MG63 (cell line): ENCODE data around the gene MT1F. TPM values are rescaled to one million over a fixed set of nuclear protein-coding genes. Genes with fewer than 3 reads are reported as not detected.

ENCODE experiments used
- DNase-seq: peaks from one replicate; pipeline ENCODE4 v3.0.0-alpha.2; 2020
- H3K27me3 ChIP-seq: fragments of 250-450 bp; sonication (Bioruptor Pico); 2 replicates; pipeline ENCODE4 v1.5.1; 2020; ENCODE audit warnings: mild to moderate bottlenecking, moderate library complexity
- H3K36me3 ChIP-seq: fragments of 250-450 bp; sonication (Bioruptor Pico); 2 replicates; pipeline ENCODE4 v1.5.1; 2020; ENCODE audit warnings: mild to moderate bottlenecking, moderate library complexity
- H3K4me3 ChIP-seq: fragments of 250-450 bp; sonication (Bioruptor Pico); 2 replicates; pipeline ENCODE4 v1.5.1; 2020; ENCODE audit warnings: mild to moderate bottlenecking, moderate library complexity
- H3K9me3 ChIP-seq: fragments of 250-450 bp; sonication (Bioruptor Pico); 2 replicates; pipeline ENCODE4 v1.5.1; 2020; ENCODE audit warnings: mild to moderate bottlenecking, moderate library complexity
- total RNA-seq: library from RNA; depleted of rRNA; stranded (reverse); fragments of >200 nt; shearing (Covaris generic); gene quantifications from 2 replicates; pipeline ENCODE4 v1.2.3, GENCODE V29; 2014; ENCODE audit warnings: low replicate concordance

The MT1F gene
- total RNA-seq, 1 experiment from 2014 or later = not detected

DNA sequence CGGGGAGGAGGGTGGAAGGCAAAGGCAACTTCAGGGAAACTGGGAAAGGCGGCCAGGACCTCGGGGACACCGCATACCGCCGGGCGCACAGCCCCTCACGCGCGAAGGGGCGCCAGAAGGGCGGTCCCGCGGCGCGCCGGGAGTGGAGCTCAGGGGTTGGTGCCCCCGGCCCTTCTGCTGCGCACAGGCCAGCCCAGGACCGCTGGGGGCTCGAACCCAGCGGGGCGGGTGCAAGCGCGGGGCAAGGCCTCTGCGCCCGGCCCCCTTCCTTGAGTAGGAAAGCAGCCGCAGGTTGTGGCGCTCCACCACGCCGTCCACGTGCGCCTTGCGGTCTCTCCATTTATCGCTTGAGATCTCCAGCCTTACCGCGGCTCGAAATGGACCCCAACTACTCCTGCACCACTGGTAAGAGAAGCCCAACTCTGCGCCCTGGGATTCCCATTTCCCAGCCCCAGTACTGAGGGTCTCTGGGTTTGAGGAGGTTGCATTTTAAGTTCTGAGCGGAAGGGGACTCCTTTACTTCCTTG is 22.3 kb upstream of the MT1F start:
- H3K9me3 ChIP-seq = no peaks in the 10 kb centered on the region
- H3K4me3 ChIP-seq = no peak overlapping the region
- DNase-seq = no peak
- no peaks in the 10 kb centered on the region for H3K36me3 ChIP-seq
- H3K27me3 ChIP-seq = peaks cover 2% of the 10 kb centered on the region; the same call in 1 of the 2 replicates

- H3K9me3 ChIP-seq = no peaks in the 10 kb centered on the region
- no peak for DNase-seq
- H3K36me3 ChIP-seq = no peaks in the 10 kb centered on the region; the same call in 1 of the 2 replicates
- peaks cover 3% of the 10 kb centered on the region; the same call in 1 of the 2 replicates for H3K27me3 ChIP-seq
- no peak overlapping the region for H3K4me3 ChIP-seq
Observed at GRCh38 chr16:56636616-56637413, 20.9 kb upstream of the MT1F start.

- DNase-seq = no peak
- Histone ChIP-seq H3K27me3 (peaks cover 3% of the 10 kb centered on the region; the same call in 1 of the 2 replicates), H3K36me3 (no peaks in the 10 kb centered on the region; the same call in 1 of the 2 replicates), H3K9me3 (no peaks in the 10 kb centered on the region), H3K4me3 (no peak within 1 kb of the TSS)
Observed at GRCh38 chr16:56637814-56638750, 19.7 kb upstream of the MT1F start, which contains the start of gene MT1A. TSS of gene MT1A (plus strand) at chr16:56638666. CDS start at chr16:56638739, 73 bp downstream.

DNA sequence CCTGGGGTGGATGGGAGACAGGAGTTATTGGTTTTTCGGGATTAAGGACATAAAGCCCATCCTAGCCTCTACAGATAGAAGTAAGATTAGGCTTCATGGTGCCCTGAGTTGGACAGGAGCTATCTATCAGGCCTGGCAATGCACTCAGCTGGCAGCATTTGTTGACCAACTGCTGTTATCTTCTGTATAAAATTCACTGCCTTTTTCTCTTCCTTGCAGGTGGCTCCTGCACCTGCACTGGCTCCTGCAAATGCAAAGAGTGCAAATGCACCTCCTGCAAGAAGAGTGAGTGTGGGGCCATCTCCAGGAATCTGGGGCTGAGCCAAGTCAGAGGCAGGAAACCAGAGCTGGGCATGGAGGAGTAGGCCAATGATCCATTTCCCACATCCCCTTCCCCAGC is 18.7 kb upstream of the MT1F start:
- peaks cover 3% of the 10 kb centered on the region; the same call in 1 of the 2 replicates for H3K27me3 ChIP-seq
- DNase-seq = no peak
- H3K36me3 ChIP-seq = no peaks in the 10 kb centered on the region; the same call in 1 of the 2 replicates
- H3K9me3 ChIP-seq = no peaks in the 10 kb centered on the region
- no peak overlapping the region for H3K4me3 ChIP-seq

- Histone ChIP-seq H3K4me3 (no peak overlapping the region), H3K27me3 (peaks cover 3% of the 10 kb centered on the region; the same call in 1 of the 2 replicates), H3K9me3 (no peaks in the 10 kb centered on the region), H3K36me3 (no peaks in the 10 kb centered on the region; the same call in 1 of the 2 replicates)
- no peak for DNase-seq
Observed at GRCh38 chr16:56640076-56640475, 17.7 kb upstream of the MT1F start.

DNA sequence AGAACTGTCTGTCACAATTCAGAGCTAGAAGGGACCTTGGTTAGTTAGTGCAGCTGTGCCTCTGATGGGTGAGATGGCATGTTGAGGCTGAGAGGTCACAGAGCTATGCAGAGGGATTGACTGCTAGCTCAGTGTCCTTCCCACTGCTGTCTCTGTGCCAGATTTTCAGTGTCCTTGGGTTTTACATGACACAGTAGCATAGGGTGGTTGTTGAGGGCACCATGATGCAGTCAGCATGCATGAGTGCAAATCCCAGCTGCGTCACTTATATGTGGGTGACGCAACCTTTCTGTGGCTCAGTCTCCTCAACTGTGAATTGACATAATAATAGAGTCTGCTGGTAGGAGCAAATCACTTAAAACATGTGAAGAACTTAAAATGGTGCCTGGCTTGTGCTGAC is 16.6 kb upstream of the MT1F start:
- peaks cover 3% of the 10 kb centered on the region; the same call in 1 of the 2 replicates for H3K27me3 ChIP-seq
- DNase-seq = no peak
- no peaks in the 10 kb centered on the region for H3K9me3 ChIP-seq
- no peak overlapping the region for H3K4me3 ChIP-seq
- no peaks in the 10 kb centered on the region; the same call in 1 of the 2 replicates for H3K36me3 ChIP-seq

- no peak overlapping the region for H3K4me3 ChIP-seq
- H3K9me3 ChIP-seq = no peaks in the 10 kb centered on the region
- DNase-seq = no peak
- H3K36me3 ChIP-seq = no peaks in the 10 kb centered on the region; the same call in 1 of the 2 replicates
- H3K27me3 ChIP-seq = peaks cover 3% of the 10 kb centered on the region; the same call in 1 of the 2 replicates
Observed at GRCh38 chr16:56643080-56643778, 14.5 kb upstream of the MT1F start.

DNA sequence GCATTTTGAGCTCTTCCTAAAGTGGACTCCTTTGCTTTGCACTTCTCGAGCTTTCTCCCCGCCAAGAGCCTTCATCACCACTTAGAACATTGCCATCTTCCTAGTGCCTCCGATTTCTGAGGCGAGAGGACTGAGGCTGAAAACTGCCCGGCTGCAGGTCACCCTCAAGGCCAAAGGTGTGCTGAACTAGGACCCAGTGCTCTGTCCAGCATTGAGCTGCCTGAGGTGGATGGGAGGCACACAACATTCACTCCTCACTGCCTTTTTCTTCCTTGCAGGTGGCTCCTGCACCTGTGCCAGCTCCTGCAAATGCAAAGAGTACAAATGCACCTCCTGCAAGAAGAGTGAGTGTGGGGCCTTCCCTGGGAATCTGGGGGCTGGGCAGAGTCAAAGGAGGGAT is 13.9 kb upstream of the MT1F start:
- Histone ChIP-seq H3K27me3 (peaks cover 3% of the 10 kb centered on the region; the same call in 1 of the 2 replicates), H3K4me3 (no peak overlapping the region), H3K9me3 (no peaks in the 10 kb centered on the region), H3K36me3 (no peaks in the 10 kb centered on the region; the same call in 1 of the 2 replicates)
- DNase-seq = no peak

DNA sequence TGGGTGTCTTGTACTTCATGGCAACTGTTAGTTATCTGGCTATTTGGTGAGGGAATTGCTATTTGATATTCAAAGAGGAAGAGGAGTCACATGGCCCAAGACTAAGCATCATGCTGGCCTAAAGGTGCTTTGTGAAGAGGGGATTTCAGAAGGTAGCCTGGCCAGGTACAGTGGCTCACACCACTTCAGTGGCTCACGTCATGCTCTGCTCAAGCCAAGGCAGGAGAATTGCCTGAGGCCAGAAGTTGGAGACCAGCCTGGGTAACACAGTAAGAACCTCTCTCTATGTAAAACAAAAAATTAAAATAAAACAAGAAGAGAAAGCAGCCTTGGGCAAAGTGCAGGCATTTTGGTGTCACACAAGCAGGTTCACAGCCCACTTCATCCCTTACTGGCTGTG is 12.4 kb upstream of the MT1F start:
- Histone ChIP-seq H3K36me3 (no peaks in the 10 kb centered on the region; the same call in 1 of the 2 replicates), H3K27me3 (peaks cover 2% of the 10 kb centered on the region; the same call in 1 of the 2 replicates), H3K9me3 (no peaks in the 10 kb centered on the region), H3K4me3 (no peak overlapping the region)
- DNase-seq = no peak

GRCh38 chr16:56645838-56646237 is 11.9 kb upstream of the MT1F start:
- H3K27me3 ChIP-seq = no peaks in the 10 kb centered on the region
- DNase-seq = no peak

DNA sequence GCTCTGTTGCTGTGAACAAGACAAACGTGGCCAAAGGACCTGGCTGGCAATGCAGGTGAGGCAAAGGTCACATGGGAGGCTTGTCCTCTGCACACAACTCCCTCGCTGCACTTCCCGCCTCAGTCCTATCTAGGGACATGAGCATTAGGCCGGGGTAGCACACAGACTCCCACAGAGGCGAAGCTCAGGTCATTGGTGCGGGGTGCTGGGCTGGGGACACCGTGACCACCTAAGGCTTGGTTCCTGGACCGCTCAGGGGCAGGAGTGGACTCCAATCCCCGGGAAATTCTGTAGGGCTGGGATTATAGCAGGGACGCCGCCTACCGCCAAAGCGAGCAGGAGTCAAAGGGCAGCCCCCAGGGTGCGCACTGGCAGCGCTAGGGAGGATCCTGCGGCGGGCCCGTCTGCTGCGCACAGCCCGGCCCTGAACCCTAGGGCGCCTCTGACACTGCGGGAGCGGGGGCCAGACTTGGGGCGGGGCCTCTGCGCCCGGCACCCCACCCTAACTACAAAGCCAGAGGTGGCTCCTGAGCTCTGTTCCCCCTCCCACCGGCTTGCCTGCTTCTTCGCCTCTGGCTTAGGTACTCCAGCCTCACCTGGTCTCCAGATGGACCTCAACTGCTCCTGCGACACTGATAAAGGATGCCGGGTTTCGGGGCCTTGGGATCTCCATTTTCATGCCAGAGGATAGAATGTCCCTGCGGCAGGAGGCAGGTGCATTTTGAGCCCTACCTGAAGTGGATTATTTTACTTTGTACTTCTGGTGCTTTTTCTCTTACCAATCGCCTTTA is 9.9 kb upstream of the MT1F start:
- H3K27me3 ChIP-seq = no peaks in the 10 kb centered on the region
- no peak overlapping the region for H3K4me3 ChIP-seq
- no peak for DNase-seq
- H3K9me3 ChIP-seq = no peaks in the 10 kb centered on the region
- no peaks in the 10 kb centered on the region for H3K36me3 ChIP-seq

More at GRCh38 chr16:56645838-56646237, 11.9 kb upstream of the MT1F start:
- Histone ChIP-seq H3K36me3 (no peaks in the 10 kb centered on the region; the same call in 1 of the 2 replicates), H3K9me3 (no peaks in the 10 kb centered on the region), H3K4me3 (no peak overlapping the region)

DNA sequence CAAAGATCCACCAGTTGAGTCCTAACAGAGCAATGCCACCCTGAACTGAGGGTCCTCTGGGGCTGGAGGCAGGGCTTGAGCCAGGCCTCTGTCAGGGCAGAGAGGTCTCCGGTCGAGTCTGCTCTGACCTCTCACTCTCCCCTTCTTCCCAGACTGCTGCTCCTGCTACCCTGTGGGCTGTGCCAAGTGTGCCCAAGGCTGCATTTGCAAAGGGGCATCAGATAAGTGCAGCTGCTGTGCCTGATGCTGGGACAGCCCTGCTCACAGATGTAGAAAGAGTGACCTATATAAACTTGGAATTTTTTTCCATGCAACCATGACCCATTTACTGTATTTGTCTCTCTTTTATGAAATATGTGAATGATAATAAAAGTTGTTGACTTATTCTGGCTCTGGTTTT is 8.5 kb upstream of the MT1F start:
- Histone ChIP-seq H3K27me3 (no peaks in the 10 kb centered on the region), H3K9me3 (no peaks in the 10 kb centered on the region), H3K4me3 (no peak overlapping the region), H3K36me3 (no peaks in the 10 kb centered on the region)
- no peak for DNase-seq

DNA sequence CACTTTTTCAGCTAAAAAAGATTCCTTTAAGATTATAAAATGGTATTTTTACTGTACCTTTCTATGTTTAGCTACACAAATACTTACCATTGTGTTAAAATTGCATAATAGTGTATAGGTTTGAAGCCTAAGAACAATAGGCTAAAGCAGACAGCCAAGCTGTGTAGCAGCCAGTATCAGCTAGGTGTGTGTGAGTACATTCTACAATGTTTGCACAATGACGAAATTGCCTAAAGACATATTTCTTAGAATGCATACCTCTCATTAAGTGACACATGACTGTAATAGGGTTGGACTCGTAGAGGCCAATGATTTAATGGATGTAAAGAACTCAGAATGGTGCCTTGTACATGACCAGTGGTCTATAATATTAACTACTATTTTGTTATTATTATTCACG is 7.9 kb upstream of the MT1F start:
- no peak for DNase-seq
- H3K4me3 ChIP-seq = no peak overlapping the region
- H3K36me3 ChIP-seq = no peaks in the 10 kb centered on the region
- no peaks in the 10 kb centered on the region for H3K27me3 ChIP-seq
- no peaks in the 10 kb centered on the region for H3K9me3 ChIP-seq

GRCh38 chr16:56651586-56651985 is 6.2 kb upstream of the MT1F start, which contains the start of gene MT1B:
TSS of gene MT1B (plus strand) at chr16:56651886. CDS start at chr16:56651954, 68 bp downstream.
- no peaks in the 10 kb centered on the region for H3K27me3 ChIP-seq
- no peak within 1 kb of the TSS for H3K4me3 ChIP-seq
- H3K9me3 ChIP-seq = no peaks in the 10 kb centered on the region
- H3K36me3 ChIP-seq = no peaks in the 10 kb centered on the region
- no peak for DNase-seq

DNA sequence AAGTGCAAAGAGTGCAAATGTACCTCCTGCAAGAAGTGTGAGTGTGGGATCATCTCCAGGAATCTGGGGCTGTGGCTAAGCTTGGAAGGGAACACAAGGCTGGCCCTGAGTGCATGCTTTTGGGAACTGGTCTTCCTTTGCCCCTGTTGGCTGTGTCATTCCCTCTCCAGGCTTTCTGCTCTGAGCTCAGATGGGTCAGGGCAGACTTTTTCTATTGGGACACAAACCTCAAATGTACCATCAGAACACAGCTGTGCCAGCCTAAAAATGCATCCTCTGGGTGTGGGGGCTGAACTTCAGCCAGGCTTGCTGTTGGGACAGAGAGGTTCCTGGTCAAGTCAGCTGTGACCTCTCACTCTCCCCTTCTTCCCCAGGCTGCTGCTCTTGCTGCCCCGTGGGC is 5.2 kb upstream of the MT1F start:
- H3K9me3 ChIP-seq = no peaks in the 10 kb centered on the region
- H3K27me3 ChIP-seq = no peaks in the 10 kb centered on the region
- no peak for DNase-seq
- no peak overlapping the region for H3K4me3 ChIP-seq
- H3K36me3 ChIP-seq = no peaks in the 10 kb centered on the region
